GM12891 (cell line): ENCODE measurements around the gene PORCN.
A peak's percentile ranks its signal among the peaks of the same experiment; 100 is the strongest.
"Not testable (repeated sequence)": the region's sequence is repeated elsewhere in the genome, so short reads cannot be mapped to it uniquely, and the experiment has no call there.

Experiments used
- DNase-seq: peaks from one replicate; pipeline ENCODE4 v3.0.0; 2011; ENCODE audit warnings: low spot score; ENCODE audit not compliant: insufficient read length
- FAIRE-seq: peaks from 2 replicates; lab custom pipeline; 2011; peaks lifted over from hg19 to GRCh38; lab: Jason Lieb, UNC
- PAX5 ChIP-seq: IDR thresholded peaks from 2 replicates; pipeline ENCODE4 v1.6.1; 2011; ENCODE audit warnings: low read length, moderate library complexity, mild to moderate bottlenecking; ENCODE audit not compliant: insufficient read depth, severe bottlenecking
- POLR2A ChIP-seq: IDR thresholded peaks from 2 replicates; pipeline ENCODE4 v1.6.1; 2011; ENCODE audit warnings: low read depth, low read length, control low read depth
- POLR2AphosphoS5 ChIP-seq: IDR thresholded peaks from 2 replicates; pipeline ENCODE4 v1.6.1; 2011; ENCODE audit warnings: low read depth, low read length, control low read depth
- POU2F2 ChIP-seq: IDR thresholded peaks from 2 replicates; pipeline ENCODE4 v1.6.1; 2011; ENCODE audit warnings: low read depth, mild to moderate bottlenecking, control low read depth, low read length, moderate library complexity
- SPI1 ChIP-seq: IDR thresholded peaks from 2 replicates; pipeline ENCODE4 v1.6.1; 2011; ENCODE audit warnings: low read depth, low read length, control low read depth
- TAF1 ChIP-seq: IDR thresholded peaks from 2 replicates; pipeline ENCODE4 v1.6.1; 2011; ENCODE audit warnings: low read depth, low read length, control low read depth

Gene PORCN

DNA sequence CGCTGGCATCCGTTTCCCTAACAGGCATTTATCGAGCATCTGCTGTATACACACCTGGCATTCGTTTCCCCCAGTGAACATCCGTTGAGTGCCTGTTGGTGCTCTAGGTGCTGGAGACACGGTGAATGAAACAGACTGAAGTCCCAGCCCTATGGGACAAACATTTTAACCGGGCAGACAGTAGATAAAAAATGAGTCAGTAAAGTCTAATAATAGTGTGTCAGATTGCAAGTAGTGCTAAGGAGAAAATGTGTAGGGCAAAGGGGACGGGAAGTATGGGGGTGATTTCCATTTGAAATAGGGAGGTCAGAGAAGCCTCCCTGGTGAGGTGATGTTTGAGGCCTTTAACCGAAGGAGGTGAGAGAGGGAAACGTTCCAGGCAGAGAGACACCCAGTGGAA is 7.5 kb downstream of the PORCN start:
- no peak for TF ChIP-seq POLR2A
- no peak for TF ChIP-seq PAX5
- TF ChIP-seq POLR2AphosphoS5, result no peak
- TF ChIP-seq POU2F2, result no peak
- DNase-seq (no peak), FAIRE-seq (no peak)

DNA sequence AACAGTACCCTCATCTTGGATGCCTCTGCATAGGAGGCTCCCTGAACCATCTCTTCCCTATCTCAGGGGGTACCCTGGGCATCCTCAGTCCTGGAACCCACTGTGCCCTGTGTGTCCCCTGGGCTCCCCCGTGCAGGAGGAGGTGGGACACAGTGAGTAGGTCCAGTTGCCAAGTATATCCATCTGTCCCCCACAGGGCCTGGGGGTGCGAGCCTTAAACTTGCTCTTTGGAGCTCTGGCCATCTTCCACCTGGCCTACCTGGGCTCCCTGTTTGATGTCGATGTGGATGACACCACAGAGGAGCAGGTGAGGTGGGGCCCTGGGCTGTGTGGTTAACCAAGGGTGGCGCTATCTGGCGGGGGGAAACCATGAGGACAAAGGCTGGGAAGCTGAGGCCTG is 8.2 kb downstream of the PORCN start:
- TF ChIP-seq POLR2AphosphoS5 (no peak), POLR2A (no peak), SPI1 (no peak), PAX5 (no peak), TAF1 (no peak), POU2F2 (no peak)
- FAIRE-seq, result no peak
- DNase-seq, result no peak

DNA sequence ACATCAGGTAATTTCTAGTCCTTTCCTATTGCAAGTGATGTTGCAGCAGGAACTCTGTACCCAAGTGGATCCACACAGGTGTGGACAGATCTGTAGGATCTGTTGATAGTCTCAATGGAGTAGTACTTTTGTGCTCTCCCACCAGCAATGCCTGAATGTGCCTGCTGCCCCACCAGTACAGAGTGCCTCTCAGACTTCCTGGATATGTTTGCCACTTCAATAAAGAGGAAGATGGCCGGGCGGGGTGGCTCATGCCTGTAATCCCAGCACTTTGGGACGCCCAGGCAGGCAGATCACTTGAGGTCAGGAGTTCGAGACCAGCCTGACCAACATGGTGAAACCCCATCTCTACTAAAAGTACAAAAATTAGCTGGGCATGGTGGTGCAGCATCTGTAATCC is 10.7 kb downstream of the PORCN start:
- DNase-seq, FAIRE-seq: not testable (repeated sequence)

DNA sequence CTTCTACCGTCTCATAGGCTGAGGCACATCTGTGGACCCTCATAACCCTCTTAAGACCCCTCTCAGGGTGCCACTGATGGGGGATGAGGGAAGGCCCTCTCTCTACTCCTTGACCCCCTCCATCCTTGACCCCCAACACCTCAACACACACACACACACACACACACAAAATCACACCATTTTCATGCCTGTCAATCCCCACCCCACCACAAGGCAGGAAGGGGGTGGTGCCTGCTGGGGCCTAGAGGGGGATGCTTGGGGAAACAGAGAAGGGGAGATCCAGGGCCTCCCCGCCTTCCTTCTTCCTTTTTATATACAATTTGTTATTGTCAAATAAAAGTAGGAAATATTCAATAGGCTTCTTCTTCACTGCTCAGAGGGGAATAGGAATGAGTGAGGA is 11.7 kb downstream of the PORCN start:
- DNase-seq (no peak), FAIRE-seq (peak; percentile 56)
- TF ChIP-seq POU2F2 (no peak), PAX5 (no peak), POLR2A (no peak), TAF1 (no peak), SPI1 (no peak), POLR2AphosphoS5 (no peak)

DNA sequence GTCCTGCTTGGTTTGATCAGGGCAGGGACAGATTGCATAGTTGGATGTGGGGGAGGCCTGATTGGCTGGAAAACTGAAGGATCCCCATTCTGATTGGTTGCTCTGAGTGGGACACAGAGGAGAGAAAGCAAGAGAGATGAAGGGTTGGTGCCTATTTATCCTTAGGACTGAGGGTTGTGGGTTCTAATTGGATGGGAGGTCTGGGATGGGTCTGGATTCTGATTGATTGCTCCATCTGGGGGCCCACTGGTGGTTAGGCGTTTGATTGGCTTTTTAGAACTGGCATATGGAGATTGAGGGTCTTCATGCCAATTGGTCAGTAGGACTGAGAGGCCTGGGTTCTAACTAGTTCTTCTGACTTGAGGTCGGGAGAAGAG is 12.2 kb downstream of the PORCN start:
- TF ChIP-seq SPI1, result no peak
- TF ChIP-seq POLR2AphosphoS5, result no peak
- no peak for TF ChIP-seq PAX5
- TF ChIP-seq POU2F2, result no peak
- TF ChIP-seq TAF1, result no peak
- no peak for TF ChIP-seq POLR2A
- DNase-seq, result no peak

DNA sequence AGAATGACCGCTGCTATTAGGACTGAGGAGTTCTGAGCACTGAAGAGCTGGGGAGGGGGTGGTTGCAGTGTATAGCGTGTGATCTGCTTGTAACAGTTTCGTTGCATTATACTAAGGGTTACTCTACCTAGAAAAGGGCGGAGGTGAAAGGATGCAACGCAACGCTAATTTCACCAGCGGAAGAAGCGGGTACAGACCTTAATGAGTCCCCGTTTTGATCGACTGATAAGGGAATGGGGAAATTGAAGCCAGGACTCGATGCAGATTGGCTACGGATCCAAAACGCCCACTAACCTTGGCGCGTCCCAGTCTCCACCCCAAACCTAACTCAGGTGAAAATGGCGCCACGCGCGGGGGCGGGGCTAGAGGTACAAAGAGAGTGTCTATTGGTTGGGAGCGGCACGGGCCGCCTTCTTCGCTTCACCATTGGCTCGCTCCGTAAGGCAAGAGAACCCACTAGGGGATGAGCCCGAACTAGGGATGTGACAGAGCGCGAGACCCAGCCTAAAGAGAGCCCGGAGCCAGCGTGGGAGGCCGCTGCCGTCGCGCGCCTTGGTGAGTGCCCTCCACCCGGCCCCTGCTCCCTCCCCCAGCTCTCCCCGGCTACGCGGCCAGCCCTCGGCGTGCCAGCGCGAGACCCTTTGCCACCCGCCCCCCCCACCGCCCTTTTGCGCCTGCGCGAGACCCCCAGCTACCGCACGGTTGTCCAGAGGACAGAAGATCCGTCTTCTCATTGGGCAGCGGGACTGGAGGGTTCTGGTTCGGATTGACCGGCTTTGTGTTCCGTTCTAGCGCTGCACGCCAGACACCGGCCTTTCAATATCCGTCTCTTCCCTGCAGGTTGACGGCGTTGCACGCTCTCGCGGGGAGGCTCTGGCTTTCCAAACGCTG is 12.8 kb downstream of the PORCN start, which contains the start of gene EBP:
EBP (plus strand) TSS at position 456 of the 891 bp plus-strand sequence. CDS start 1,964 bp downstream, outside the sequence.
- peak; percentile 99 for FAIRE-seq

More for the DNA sequence above, 12.2 kb downstream of the PORCN start:
- FAIRE-seq, result no peak

DNA sequence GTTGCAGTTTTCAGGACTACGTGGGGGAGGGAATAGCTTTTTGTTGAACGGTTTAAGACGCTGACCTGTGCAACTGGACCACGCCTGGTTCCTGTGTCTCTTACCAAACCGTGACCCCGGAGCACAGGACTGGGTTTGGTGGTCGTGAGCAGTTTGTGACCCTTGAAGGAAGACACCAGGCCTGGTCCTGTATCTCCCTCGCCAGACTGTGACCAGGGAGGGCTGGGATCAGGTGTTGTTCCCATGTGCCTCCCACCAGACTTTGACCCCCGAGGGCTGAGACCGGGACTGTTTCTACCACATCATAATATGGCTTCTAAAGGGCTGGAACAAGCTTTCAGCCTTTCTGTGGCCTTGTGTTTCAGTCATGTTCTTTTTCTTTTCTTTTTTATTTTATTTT is 13.5 kb downstream of the PORCN start:
- no peak for DNase-seq
- TF ChIP-seq POU2F2, result no peak
- no peak for TF ChIP-seq POLR2A
- TF ChIP-seq SPI1, result no peak
- no peak for TF ChIP-seq TAF1
- TF ChIP-seq POLR2AphosphoS5, result no peak
- no peak for TF ChIP-seq PAX5
- FAIRE-seq, result no peak

More for the DNA sequence above, 12.8 kb downstream of the PORCN start, which contains the start of gene EBP:
- DNase-seq, result peak; percentile 80
- no peak for TF ChIP-seq PAX5
- peak; percentile 58 for TF ChIP-seq POLR2A
- peak; percentile 51; the same call in 1 of the 2 replicates for TF ChIP-seq TAF1
- TF ChIP-seq POLR2AphosphoS5, result peak; percentile 68; the same call in 1 of the 2 replicates

DNA sequence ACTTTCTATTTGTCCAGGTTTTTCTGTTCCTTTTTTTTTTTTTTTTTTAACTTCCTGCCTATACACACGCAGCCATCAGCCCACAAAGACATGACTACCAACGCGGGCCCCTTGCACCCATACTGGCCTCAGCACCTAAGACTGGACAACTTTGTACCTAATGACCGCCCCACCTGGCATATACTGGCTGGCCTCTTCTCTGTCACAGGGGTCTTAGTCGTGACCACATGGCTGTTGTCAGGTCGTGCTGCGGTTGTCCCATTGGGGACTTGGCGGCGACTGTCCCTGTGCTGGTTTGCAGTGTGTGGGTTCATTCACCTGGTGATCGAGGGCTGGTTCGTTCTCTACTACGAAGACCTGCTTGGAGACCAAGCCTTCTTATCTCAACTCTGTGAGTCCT is 14.9 kb downstream of the PORCN start:
- FAIRE-seq (peak; percentile 56), DNase-seq (no peak)
- no peak for TF ChIP-seq PAX5
- TF ChIP-seq TAF1, result no peak
- no peak for TF ChIP-seq POLR2AphosphoS5
- no peak for TF ChIP-seq POLR2A
- no peak for TF ChIP-seq SPI1
- TF ChIP-seq POU2F2, result no peak

DNA sequence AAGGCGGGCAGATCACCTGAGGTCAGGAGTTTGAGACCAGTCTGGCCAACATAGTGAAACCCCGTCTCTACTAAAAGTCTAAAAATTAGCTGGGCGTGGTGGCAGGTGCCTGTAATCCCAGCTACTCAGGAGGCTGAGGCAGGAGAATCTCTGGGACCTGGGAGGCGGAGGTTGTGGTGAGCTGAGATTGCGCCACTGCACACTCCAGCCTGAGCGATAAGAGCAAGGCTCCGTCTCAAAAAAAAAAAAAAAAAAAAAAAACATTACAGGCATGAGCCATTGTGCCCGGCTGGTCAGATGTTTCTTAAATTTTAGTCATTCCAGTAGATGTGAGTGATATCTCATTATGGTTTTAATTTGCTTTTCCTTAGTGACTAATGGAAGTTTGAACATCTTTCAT is 17.1 kb downstream of the PORCN start:
- not testable (repeated sequence) for DNase-seq

DNA sequence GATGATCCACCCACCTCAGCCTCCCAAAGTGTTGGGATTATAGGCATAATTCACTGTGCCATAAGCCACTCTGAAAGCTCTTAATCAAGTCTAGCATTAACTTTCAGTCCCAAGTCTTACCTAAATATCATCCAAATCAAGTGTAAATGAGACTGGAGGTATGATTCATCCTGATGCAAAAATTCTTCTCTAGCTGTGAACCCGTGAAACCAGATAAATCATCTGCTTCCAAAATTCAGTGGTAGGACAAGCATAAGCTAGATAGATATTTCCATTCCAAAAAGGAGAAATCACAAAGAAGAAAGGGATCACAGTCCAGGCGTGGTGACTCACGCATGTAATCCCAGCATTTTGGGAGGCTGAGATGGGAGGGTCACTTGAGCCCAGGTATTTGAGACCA is 21.9 kb downstream of the PORCN start:
- no peak for DNase-seq
- peak; percentile 35 for FAIRE-seq
- TF ChIP-seq TAF1 (no peak), SPI1 (no peak), POLR2A (no peak), POLR2AphosphoS5 (no peak), POU2F2 (no peak), PAX5 (no peak)

More for the DNA sequence above, 17.1 kb downstream of the PORCN start:
- FAIRE-seq, result not testable (repeated sequence)
